Smooth muscle cell (in vitro differentiated cells): Measurements from ENCODE around the gene PSTK. TPM values are rescaled to one million over a fixed set of nuclear protein-coding genes. Genes with fewer than 3 reads are reported as not detected.

Experiments used
- DNase-seq: peaks from one replicate; lab custom pipeline; 2025; ENCODE audit not compliant: unreplicated experiment; lab: John Stamatoyannopoulos, UW
- H2AFZ ChIP-seq: fragments of 200-600 bp; sonication (generic); 2 replicates; pipeline ENCODE4 v1.6.0; 2016; ENCODE audit warnings: antibody characterized with exemption, low read depth, mild to moderate bottlenecking
- H3F3A ChIP-seq: fragments of 200-600 bp; sonication (generic); 2 replicates; pipeline ENCODE4 v1.6.0; 2017; ENCODE audit warnings: antibody characterized with exemption, low read depth
- H3K27ac ChIP-seq: fragments of 200-600 bp; sonication (generic); 2 replicates; pipeline ENCODE4 v1.5.1; 2016; ENCODE audit warnings: low read depth, mild to moderate bottlenecking
- H3K27me3 ChIP-seq: fragments of 200-600 bp; sonication (generic); 2 replicates; pipeline ENCODE4 v1.6.1; 2016; ENCODE audit warnings: low read depth, mild to moderate bottlenecking
- H3K36me3 ChIP-seq: fragments of 200-600 bp; sonication (generic); 2 replicates; pipeline ENCODE4 v1.5.1; 2016; ENCODE audit warnings: low read depth
- H3K4me1 ChIP-seq: fragments of 200-600 bp; sonication (generic); 2 replicates; pipeline ENCODE4 v1.5.1; 2016; ENCODE audit warnings: low read depth
- H3K4me2 ChIP-seq: fragments of 200-600 bp; sonication (generic); 2 replicates; pipeline ENCODE4 v1.6.0; 2016; ENCODE audit warnings: mild to moderate bottlenecking
- H3K4me3 ChIP-seq: fragments of 200-600 bp; sonication (generic); 2 replicates; pipeline ENCODE4 v1.5.1; 2016; ENCODE audit warnings: mild to moderate bottlenecking
- H3K79me2 ChIP-seq: fragments of 200-600 bp; sonication (generic); 2 replicates; pipeline ENCODE4 v1.6.0; 2016; ENCODE audit warnings: low read depth, mild to moderate bottlenecking
- H3K9ac ChIP-seq: fragments of 200-600 bp; sonication (generic); 2 replicates; pipeline ENCODE4 v1.6.0; 2016; ENCODE audit warnings: low read depth
- H3K9me3 ChIP-seq: fragments of 200-600 bp; sonication (generic); replicated peaks from 2 replicates; pipeline ENCODE4 v1.5.1; 2016; ENCODE audit warnings: low read depth
- H4K20me1 ChIP-seq: fragments of 200-600 bp; sonication (generic); 2 replicates; pipeline ENCODE4 v1.6.0; 2016; ENCODE audit warnings: low read depth
- CTCF ChIP-seq: fragments of 200-600 bp; sonication (generic); IDR thresholded peaks from 2 replicates; pipeline ENCODE4 v1.5.1; 2017; ENCODE audit warnings: borderline replicate concordance, mild to moderate bottlenecking, antibody characterized with exemption; ENCODE audit not compliant: insufficient read depth, poor library complexity, severe bottlenecking
- WGBS: methylation state at CpG from one replicate; pipeline ENCODE4 v1.1.7; 2016; ENCODE audit warnings: low lambda C conversion rate; 5-methylcytosine and 5-hydroxymethylcytosine counted together
- polyA plus RNA-seq: library from polyadenylated mRNA; unstranded; fragments of >200 nt; fragmentation: Nextera tagmentation; extraction: Ambion mirVana; gene quantifications from 2 replicates; pipeline ENCODE4 v1.2.1, GENCODE V29; 2016
- total RNA-seq: library from RNA; depleted of rRNA; stranded (reverse); fragments of >200 nt; gene quantifications from 2 replicates; pipeline ENCODE4 v1.2.3, GENCODE V29; 2014

Gene PSTK
- total and polyA plus RNA-seq, 2 experiments from 2014 or later = 7.0 to 14.2 TPM

- Histone ChIP-seq H3K9me3 (no peaks in the 10 kb centered on the region), H3K79me2 (peaks cover 39% of the 10 kb centered on the region), H3F3A (no peaks in the 10 kb centered on the region), H3K36me3 (peaks cover 5% of the 10 kb centered on the region), H3K9ac (no peak overlapping the region), H3K4me1 (no peaks in the 10 kb centered on the region), H4K20me1 (peaks cover 78% of the 10 kb centered on the region), H3K4me2 (no peak overlapping the region), H2AFZ (no peak overlapping the region), H3K27ac (no peak overlapping the region), H3K4me3 (no peak overlapping the region), H3K27me3 (no peaks in the 10 kb centered on the region)
- WGBS = 71% methylated on average over 3 of the region's 3 CpGs
- TF ChIP-seq CTCF = no peak
- DNase-seq = no peak
Measured at GRCh38 chr10:122999347-122999746, 19.1 kb downstream of the PSTK start.

- Histone ChIP-seq H3K4me2 (no peak overlapping the region), H3K27me3 (no peaks in the 10 kb centered on the region), H4K20me1 (peaks cover 86% of the 10 kb centered on the region), H3F3A (no peaks in the 10 kb centered on the region), H2AFZ (no peak overlapping the region), H3K9me3 (no peaks in the 10 kb centered on the region), H3K4me1 (no peaks in the 10 kb centered on the region), H3K36me3 (no peaks in the 10 kb centered on the region), H3K4me3 (no peak overlapping the region), H3K79me2 (peaks cover 48% of the 10 kb centered on the region), H3K9ac (no peak overlapping the region), H3K27ac (no peak overlapping the region)
- no peak for TF ChIP-seq CTCF
- no peak for DNase-seq
- 92% methylated on average over 3 of the region's 3 CpGs for WGBS
Measured at GRCh38 chr10:123000155-123000554, 20.0 kb downstream of the PSTK start.

GRCh38 chr10:123001370-123001769, 21.2 kb downstream of the PSTK start:
- 98% methylated on average over 2 of the region's 2 CpGs for WGBS
- no peaks in the 10 kb centered on the region for H3K4me1 ChIP-seq
- H3K27me3 ChIP-seq = no peaks in the 10 kb centered on the region
- H3K4me3 ChIP-seq = no peak overlapping the region
- DNase-seq = no peak
- no peaks in the 10 kb centered on the region for H3F3A ChIP-seq
- no peak for TF ChIP-seq CTCF
- peaks cover 96% of the 10 kb centered on the region for H4K20me1 ChIP-seq
- H3K4me2 ChIP-seq = no peak overlapping the region
- H3K79me2 ChIP-seq = peaks cover 60% of the 10 kb centered on the region
- H3K9ac ChIP-seq = no peak overlapping the region
- H3K36me3 ChIP-seq = no peaks in the 10 kb centered on the region
- H3K27ac ChIP-seq = no peak overlapping the region
- H3K9me3 ChIP-seq = no peaks in the 10 kb centered on the region
- H2AFZ ChIP-seq = no peak overlapping the region

GRCh38 chr10:123004298-123004697, 24.1 kb downstream of the PSTK start:
- 43% methylated on average over 2 of the region's 2 CpGs for WGBS
- no peak for DNase-seq
- peaks cover 71% of the 10 kb centered on the region for H3K79me2 ChIP-seq

More at GRCh38 chr10:123004298-123004697, 24.1 kb downstream of the PSTK start:
- Histone ChIP-seq H3K36me3 (no peaks in the 10 kb centered on the region), H3K27me3 (no peaks in the 10 kb centered on the region), H3F3A (no peaks in the 10 kb centered on the region), H3K9ac (no peak overlapping the region), H3K9me3 (no peaks in the 10 kb centered on the region), H3K4me1 (peaks cover 8% of the 10 kb centered on the region), H3K4me3 (no peak overlapping the region), H4K20me1 (peaks cover 79% of the 10 kb centered on the region), H3K27ac (no peak overlapping the region), H3K4me2 (no peak overlapping the region), H2AFZ (no peak overlapping the region)
- no peak for TF ChIP-seq CTCF
